ENCODE data around the gene FRMD4A. TPM values are rescaled to one million over a fixed set of nuclear protein-coding genes. Genes with fewer than 3 reads are reported as not detected.

Gene FRMD4A
- total RNA-seq, 2 donors from 2014 or later, result 55.9 to 81.0 TPM

- Histone ChIP-seq H3K36me3 (no peaks in the 10 kb centered on the region), H3K4me1 (ENCODE audit: control insufficient read depth in 1 of 2, low read depth in 2 of 2) (peaks cover 3 to 50% of the 10 kb centered on the region in 2 donors), H3K27me3 (replicated peaks; ENCODE audit: insufficient read depth) (no peaks in the 10 kb centered on the region), H3K4me3 (no peak overlapping the region), H3K9me3 (no peaks in the 10 kb centered on the region), H3K27ac (no peak overlapping the region)
- DNase-seq (ENCODE audit: low spot score) (no peak), ATAC-seq (ENCODE audit: insufficient number of reproducible peaks, low FRiP score, low read depth) (no peak)
- TF ChIP-seq CTCF (IDR thresholded peaks at IDR 0.05), result no peak
These were observed 506.9 kb downstream of the FRMD4A start for GRCh38 chr10:13823709-13824405.

DNA sequence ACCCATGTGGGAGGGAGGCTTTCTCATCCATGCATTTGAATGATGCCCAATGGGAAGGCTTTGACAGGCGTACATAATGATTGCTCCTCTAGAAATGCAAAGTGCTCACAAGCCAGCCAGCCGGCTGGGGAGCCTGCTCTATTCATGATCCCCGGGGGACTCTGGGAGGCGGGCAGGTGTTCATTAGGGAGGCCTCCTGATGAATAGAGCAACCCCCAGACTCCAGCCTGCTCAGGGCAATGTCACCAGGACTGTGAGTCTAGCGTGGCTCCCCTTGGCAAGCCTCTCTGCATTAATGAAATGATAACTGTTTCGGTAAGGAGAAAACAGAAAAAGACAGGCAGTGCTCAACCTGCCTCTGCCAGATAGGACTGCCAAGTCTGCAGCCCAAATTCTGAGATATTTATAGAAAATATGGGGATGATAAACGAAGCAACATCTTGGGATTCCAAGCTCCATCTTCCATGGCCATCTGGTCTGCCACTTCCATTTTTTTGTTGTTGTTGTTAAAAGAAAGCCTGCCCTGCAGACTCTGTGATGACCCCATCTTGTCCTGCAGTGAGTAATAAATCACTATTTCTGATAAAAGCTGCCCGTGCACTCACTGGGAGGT, 507.5 kb downstream of the FRMD4A start:
- H3K36me3 ChIP-seq, result no peaks in the 10 kb centered on the region
- no peak overlapping the region for H3K27ac ChIP-seq
- no peaks in the 10 kb centered on the region for H3K27me3 ChIP-seq (replicated peaks; ENCODE audit: insufficient read depth)
- ATAC-seq (ENCODE audit: insufficient number of reproducible peaks, low FRiP score, low read depth), result no peak
- DNase-seq (ENCODE audit: low spot score), result no peak
- peaks cover 3 to 50% of the 10 kb centered on the region in 2 donors for H3K4me1 ChIP-seq (ENCODE audit: control insufficient read depth in 1 of 2, low read depth in 2 of 2)
- TF ChIP-seq CTCF (IDR thresholded peaks at IDR 0.05), result no peak
- no peaks in the 10 kb centered on the region for H3K9me3 ChIP-seq
- H3K4me3 ChIP-seq, result no peak overlapping the region

DNA sequence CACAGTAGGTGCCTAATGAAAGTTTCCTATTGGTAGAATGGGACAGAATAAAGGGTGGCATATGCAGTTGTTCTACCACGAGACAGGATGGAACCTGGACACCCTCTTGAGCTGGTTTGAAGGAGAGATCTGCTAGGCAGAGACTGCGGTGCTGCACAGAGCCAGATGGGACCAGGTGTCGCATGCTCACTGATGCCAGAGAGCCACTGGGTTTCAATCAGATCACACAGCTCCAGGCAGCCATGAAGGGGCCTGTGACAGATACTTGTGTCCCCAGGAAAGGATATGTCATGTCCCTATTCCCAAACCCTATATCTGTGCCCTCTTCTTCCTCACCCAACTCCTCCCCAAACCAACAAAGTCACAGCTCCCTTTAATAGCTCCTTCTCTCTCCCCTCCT, 508.2 kb downstream of the FRMD4A start:
- no peaks in the 10 kb centered on the region for H3K36me3 ChIP-seq
- H3K27ac ChIP-seq, result no peak overlapping the region
- DNase-seq (ENCODE audit: low spot score) (no peak), ATAC-seq (ENCODE audit: insufficient number of reproducible peaks, low FRiP score, low read depth) (no peak)
- no peaks in the 10 kb centered on the region for H3K27me3 ChIP-seq (replicated peaks; ENCODE audit: insufficient read depth)
- no peak overlapping the region for H3K4me3 ChIP-seq
- H3K9me3 ChIP-seq, result no peaks in the 10 kb centered on the region
- no peak for TF ChIP-seq CTCF (IDR thresholded peaks at IDR 0.05)
- H3K4me1 ChIP-seq (ENCODE audit: control insufficient read depth in 1 of 2, low read depth in 2 of 2), result peaks cover 3 to 45% of the 10 kb centered on the region in 2 donors

DNA sequence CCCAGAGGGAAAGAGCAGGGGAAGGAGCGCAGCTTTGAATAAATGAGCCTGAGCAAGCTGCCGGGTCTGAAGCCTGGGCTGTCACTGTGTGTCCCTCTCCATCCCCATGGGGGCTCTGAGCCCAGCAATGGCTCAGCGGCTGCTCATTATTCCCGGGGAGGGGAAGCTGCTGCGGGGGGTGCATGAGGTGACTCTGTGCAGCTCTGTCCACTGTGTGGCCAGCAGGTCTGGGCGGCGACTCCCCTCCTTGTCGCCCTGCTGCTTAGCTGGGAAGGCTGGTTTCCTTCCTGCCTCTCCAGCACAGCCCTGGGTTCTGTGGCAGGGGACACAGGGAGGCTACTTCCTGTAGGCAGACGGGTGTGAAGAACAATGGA, 509.8 kb downstream of the FRMD4A start:
- Histone ChIP-seq H3K9me3 (no peaks in the 10 kb centered on the region), H3K4me3 (no peak overlapping the region), H3K4me1 (ENCODE audit: control insufficient read depth in 1 of 2, low read depth in 2 of 2) (peaks cover 3 to 49% of the 10 kb centered on the region in 2 donors), H3K36me3 (no peaks in the 10 kb centered on the region), H3K27me3 (replicated peaks; ENCODE audit: insufficient read depth) (no peaks in the 10 kb centered on the region), H3K27ac (no peak overlapping the region)
- DNase-seq (ENCODE audit: low spot score), result no peak
- ATAC-seq (ENCODE audit: insufficient number of reproducible peaks, low FRiP score, low read depth), result no peak
- TF ChIP-seq CTCF (IDR thresholded peaks at IDR 0.05), result no peak

GRCh38 chr10:13820119-13820963, 510.4 kb downstream of the FRMD4A start:
- Histone ChIP-seq H3K27ac (no peak overlapping the region), H3K4me3 (no peak overlapping the region), H3K27me3 (replicated peaks; ENCODE audit: insufficient read depth) (no peaks in the 10 kb centered on the region), H3K9me3 (no peaks in the 10 kb centered on the region), H3K4me1 (ENCODE audit: control insufficient read depth in 1 of 2, low read depth in 2 of 2) (peaks cover 3 to 50% of the 10 kb centered on the region in 2 donors), H3K36me3 (no peaks in the 10 kb centered on the region)
- DNase-seq (ENCODE audit: low spot score) (no peak), ATAC-seq (ENCODE audit: insufficient number of reproducible peaks, low FRiP score, low read depth) (no peak)
- no peak for TF ChIP-seq CTCF (IDR thresholded peaks at IDR 0.05)
